NCI-H82 treated with DMSO at 0.1 percent for 48 hours (cell line): ENCODE results near the gene SMTNL2.
"Not testable (repeated sequence)": the region's sequence is repeated elsewhere in the genome, so short reads cannot be mapped to it uniquely, and the experiment has no call there.

Source experiments
- DNase-seq: peaks from one replicate; lab custom pipeline; 2025; ENCODE audit not compliant: unreplicated experiment; lab: John Stamatoyannopoulos, UW

SMTNL2 gene

DNA sequence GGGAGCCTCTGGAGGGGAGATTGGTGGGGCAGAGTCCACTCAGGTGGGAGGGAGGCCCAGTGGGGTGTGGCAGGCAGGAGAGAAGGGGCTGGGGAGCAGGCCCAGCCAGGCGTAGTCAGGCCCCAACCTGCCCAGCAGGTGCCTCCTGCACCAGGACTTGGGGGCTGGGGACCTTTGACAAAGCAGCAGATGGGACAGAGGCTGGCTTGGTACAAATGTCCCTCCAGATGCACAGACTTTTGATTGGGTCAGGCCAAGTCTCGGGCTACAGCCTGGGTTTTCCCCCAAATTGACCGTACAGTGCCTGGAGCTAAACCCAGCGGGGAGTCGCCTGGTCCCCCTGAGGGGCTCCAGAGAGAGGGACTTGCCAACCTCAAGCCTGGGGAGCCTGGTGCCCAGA is 24.4 kb upstream of the SMTNL2 start:
- DNase-seq = no peak

DNA sequence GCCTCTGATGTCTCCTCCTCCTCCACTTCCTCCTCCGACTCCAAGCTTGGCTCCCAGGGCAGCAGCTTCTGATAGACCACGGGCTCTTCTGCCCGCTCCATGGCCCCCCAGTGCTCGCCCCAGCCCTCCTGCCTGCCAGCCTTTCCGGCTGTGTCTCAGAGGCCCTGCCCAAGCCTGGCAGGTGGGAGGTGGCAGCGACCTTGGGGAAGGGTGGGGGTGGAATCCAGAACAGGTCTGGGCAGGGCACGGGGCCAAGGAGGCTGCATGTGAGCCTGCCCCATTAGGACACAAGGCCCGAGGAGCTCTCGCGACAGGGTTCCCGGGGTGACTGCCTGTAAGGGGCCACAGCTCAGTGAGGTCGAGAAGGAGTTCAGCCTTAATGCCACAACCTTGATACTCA is 23.9 kb upstream of the SMTNL2 start, which contains the start of gene GGT6:
TSS of gene GGT6 (minus strand) at position 157 of the 400 bp plus-strand sequence. CDS start at position 101, 56 bp downstream.
- no peak for DNase-seq

DNA sequence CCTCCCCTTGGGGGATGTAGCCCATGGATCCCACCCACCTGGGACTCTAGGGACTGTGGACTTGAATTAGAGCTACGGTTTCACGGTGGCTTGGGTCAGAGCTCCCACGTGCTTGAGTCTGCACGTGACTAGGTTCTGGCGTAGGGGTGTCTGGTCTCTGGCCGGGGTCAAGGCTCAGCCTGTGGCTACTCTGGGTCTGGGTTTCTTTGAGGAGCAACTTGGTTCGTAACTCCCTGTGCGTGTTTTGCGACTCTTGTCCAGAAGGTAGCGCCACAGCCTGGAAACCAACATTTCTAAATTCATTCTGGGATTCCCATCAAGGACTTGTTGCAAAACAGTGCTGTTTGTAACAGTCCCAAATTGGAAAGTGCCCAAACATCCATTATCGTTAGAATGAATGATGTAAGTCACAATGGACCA is 23.5 kb upstream of the SMTNL2 start:
- no peak for DNase-seq

DNA sequence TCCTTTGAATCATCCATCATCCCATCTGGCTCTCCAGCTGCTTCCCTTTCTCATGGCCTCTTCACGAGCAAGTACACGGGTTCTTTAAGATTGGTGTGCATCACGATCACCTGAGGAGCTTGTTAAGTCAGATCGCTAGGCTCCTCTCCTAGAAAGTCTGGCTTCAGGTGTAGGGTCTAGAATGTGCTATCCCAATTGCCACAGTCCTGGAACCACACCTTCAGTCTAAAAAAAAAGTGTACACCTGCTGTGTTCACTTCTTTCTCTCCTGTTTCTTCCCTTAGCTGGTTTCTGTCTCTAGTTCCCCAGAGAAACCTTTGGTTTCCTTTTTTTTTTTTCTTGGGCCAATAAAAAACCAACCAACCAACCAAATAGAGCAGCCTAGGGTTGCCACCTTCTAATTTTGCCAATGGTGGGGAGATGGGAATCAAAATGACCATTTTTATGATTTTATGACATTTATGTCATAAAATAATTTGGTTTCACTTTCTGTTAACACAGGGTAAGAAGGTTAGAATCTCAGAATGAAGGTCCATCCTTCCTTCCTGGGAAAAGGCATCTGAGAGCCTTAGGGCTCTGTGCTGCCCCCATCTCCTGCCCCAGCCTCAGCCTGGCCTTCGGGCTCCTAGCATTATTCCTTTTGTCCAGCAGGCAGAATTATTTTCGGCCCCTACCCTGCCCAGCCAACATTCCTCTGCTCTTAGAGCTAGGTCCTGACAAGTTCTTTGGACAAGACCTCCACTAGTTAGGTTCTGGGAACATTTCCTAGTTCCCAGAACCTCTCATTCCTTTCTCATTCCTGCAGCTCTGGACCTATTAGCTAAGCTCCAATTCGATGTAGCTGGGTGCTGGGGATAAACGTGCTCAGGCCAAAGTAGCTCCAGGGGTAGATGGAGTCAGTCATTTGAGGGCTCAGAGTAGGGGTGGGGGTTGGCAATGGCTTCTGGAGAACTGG is 22.0 kb upstream of the SMTNL2 start:
- DNase-seq = no peak

DNA sequence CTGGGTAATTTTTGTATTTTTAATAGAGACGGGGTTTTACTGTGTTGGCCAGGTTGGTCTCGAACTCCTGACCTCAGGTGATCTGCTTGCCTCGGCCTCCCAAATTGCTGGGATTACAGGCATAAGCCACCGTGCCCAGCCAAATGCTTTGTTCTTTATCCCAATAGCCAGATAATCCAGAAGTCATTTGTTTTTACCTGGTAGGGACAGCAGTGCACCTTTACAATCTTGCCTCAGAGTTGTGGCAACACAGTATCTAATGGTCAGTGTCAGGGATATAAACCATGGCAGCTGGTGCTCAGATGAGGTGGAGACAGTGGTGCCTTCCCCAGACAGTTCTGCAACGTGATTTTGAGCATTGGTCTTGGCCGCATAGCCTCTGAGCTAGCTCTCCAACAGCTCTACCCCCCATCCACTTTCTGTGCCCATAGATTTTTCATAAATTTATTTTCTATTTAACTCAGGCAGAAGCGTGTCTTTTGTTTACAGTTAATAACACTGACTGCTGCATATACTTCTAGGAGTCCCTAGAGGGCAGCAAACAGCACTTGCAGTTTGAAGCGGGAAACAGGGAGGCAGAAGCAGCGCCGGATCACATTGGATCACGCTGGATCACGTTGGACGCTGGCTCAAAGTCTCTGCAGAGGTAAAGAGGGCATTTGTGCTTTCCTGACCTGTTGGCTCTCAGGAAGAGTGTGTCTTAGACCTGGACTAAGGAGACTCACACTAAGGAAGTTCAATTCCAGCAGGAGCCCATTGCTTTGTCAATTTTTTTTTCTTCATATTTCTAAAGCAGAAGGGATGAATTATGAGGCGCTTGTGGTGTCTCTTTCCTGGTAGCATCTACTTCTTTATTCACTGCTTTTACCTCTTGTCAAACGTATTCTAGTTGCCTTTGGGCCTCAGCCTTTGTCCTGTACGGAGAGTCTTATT is 18.9 kb upstream of the SMTNL2 start:
- peak; percentile 79 for DNase-seq

DNA sequence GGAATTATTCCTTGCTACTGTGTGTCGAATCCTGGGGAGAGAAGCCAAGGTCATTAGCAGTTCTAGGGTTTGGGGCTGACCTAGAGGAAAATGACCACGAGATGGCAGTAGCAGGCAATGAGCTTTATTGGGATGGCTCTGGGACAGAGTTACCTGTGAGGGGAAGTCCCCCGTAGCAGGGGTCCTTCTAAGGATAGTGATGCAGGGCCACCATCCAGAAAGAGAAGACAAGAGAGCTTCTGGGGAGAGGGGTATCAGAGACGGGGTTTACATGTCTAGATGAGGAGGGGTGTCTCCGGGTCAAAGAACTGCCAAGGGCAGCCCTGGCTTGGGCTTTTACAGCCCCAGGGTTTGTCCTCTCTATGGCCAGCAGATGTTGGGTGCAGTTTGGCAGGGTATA is 17.5 kb upstream of the SMTNL2 start:
- peak; percentile 73 for DNase-seq

DNA sequence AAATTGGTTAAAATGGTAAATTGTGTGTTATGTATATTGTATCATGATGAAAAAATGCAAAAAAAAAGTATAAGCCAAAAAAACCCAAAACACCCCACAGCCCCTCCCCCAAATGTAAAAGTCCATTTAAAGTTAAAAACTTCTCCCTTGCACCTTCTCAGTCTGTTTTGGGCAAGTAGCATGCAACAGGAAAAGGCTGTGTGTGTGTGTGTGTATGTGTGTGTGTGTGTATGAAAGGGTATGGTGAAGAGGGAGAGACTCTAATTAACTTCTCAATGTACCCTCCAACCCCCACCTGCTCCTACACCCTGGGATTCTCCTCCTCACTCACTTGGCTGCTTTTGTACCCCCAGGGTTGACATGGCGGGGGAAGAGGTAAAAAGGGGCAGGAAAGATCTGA is 14.7 kb upstream of the SMTNL2 start:
- no peak for DNase-seq

DNA sequence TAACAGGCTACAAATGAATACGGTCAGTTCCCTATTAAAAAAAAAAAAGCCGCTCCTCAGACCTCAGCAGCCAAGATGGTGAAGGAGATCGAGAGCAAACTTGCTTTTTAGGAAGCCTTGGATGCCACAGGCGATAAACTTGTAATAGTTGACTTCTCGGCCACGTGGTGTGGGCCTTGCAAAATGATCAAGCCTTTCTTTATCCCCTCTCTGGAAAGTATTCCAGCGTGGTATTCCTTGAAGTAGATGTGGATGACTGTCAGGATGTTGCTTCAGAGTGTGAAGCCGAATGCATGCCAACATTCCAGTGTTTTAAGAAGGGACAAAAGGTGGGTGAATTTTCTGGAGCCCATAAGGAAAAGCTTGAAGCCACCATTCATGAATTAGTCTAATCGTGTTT is 12.2 kb upstream of the SMTNL2 start:
- DNase-seq = no peak

DNA sequence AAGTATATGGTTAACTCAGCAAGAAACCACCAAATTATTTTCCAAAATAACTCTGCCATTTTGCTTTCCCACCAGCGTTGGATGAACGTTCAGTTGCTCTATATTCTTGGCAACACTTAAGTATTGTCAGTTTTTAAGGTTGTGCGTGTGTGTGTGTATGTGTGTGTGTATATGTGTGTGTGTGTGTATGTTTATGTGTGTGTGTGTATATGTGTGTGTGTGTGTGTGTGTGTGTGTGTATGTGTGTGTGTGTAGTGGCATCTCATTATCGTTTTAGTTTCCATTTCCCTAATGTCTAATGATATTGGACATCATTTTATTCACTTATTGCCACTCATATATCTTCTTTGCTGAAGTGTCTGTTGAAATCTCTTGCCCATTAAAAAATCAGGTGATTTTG is 11.2 kb upstream of the SMTNL2 start:
- no peak for DNase-seq

DNA sequence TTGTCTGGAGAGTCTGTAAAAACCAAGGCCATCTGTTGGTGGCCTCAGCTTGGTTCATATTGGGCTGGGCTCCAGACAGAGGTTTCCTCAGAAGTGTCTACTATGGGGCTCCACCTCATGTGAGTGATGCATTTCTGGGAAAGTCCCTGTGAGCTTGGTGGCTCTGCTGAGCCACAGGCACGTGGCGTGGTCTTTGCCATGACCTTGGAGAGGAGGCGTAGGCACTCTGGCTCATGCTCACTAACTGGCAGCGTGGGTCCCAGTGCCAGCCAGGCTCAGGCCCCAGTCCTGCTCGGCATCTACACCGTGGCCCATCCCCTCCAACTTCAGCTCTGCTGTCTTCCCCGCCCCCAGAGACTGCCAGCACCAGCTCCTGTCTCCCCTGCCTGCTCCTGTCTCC is 10.7 kb upstream of the SMTNL2 start:
- no peak for DNase-seq

DNA sequence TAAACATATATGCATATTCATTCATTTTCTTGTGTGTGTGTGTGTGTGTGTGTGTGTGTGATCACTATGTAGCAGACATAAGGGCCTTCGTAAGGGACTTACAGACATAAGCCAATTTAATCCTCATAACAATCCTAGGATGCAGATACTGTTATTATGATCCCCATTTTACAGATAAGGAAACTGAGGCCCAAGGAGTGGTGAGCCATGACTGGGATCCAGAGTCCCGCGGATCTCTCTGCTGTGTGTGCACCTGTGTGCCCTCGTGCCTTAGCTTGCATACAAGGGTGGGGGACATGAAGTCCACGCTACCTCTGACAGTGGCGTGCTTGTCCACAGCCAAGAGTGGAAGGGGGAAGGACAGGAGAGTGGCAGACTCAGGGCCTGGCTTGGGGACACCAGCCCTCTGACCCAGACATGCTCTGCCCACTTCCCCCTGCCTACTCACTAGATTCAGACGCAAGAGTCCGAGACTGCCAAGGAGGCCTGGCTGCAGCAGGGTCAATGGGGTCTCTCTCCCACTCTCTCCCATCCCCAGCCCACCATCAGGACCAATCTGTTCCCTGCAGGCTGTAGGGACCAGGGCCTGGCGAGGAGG is 9.8 kb upstream of the SMTNL2 start:
- no peak for DNase-seq

DNA sequence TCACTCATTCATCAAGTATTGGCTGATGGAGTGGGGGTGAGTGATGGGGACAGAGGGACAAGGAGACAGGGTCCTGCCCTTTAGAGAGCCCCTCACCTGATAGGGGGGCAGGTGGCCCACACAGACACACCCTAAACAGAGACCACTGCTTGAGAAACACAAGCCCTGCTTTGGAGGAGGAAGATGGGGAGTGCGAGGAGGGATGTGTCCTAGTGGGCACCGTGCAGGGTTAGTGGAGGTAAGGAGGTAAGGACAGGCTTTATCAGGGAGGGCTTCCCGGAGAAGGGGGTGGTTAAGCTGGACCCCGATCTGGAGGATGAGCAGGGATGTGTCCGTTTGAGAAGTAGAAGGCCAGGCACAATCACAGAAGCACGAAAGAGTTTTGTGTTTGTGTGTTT is 8.2 kb upstream of the SMTNL2 start:
- DNase-seq = no peak

DNA sequence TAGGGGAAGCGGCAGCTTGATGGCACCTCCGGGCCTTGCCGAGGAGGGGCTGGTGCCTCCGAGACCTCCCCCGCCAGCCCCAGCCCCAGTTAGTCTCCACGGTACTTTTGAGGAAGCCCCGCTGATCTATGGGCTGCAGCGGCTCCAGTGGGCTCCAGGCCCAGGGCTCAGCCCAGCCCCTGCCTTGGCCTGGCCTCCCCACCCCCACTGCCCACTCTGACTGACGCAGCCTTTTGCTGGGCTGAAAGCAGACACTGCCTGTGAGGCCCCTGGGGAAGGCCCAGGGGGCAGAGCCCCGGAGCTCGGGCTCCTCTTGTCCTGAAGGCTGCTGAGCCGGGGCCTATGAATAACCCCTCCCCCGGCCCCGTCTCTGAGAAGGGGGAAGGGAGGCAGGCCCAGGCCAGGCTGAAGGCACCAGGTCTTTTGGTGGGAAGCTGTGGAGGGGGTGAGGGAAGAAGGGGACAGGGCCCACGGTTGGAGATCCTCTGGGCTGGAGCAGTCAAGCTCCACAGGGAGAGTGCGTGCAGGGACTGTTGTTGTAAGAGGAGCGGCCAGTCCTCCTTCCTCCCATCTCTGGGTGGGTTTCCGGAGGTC is 7.5 kb upstream of the SMTNL2 start:
- DNase-seq = no peak

DNA sequence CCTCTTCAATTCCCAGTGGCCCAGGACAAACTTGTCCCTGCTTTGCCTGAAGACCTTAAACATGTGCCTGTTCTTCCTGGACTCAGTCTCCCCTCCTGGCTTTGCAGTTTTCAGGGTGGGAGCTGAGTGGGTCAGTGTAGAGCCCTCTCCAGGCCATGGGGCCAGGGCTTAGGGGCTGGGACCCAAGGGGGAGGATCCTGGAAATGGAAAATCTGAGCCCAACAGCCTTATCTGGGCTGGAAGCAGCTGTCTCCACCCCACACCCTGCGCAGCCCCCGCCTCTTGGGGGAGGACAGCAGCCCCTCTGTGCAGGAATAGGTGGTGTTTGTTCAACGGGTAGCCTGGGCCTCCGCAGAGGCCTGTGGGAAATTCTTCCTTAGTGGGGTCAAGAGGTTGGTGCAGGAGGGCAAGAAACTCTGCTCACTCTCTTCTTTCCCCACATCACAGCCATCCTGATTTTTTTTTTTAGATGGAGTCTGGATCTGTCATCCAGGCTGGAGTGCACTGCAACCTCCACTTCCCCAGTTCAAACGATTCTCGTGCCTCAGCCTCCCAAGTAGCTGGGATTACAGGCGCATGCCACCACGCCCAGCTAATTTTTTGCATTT is 6.8 kb upstream of the SMTNL2 start:
- no peak for DNase-seq

DNA sequence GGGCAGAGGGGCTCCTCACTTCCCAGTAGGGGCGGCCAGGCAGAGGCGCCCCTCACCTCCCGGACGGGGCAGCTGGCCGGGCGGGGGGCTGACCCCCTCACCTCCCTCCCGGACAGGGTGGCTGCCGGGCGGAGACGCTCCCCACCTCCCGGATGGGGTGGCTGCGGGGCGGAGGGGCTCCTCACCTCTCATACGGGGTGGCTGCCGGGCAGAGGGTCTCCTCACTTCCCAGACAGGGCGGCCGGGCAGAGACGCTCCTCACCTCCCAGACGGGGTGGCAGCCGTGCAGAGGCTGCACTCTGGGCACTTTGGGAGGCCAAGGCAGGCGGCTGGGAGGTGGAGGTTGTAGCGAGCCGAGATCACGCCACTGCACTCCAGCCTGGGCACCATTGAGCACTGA is 6.0 kb upstream of the SMTNL2 start:
- not testable (repeated sequence) for DNase-seq

DNA sequence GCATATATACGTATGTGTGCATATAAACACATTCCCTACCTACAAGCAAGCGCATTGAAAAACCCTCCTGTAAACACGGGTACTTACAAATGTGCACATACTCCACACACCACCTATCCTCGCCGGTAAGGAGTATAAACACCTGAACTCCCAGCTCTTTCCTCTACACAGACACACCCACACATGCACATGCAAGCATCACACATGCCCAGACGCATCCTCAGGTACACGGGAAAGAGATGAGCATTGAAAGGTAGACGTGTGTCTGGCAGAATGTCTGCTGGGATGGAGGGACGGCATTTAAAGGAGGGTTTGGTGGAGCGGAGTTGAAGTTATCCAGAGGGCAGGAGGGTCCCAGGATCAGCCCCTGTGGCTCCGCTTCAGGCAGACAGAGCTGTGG is 4.7 kb upstream of the SMTNL2 start:
- DNase-seq = no peak

DNA sequence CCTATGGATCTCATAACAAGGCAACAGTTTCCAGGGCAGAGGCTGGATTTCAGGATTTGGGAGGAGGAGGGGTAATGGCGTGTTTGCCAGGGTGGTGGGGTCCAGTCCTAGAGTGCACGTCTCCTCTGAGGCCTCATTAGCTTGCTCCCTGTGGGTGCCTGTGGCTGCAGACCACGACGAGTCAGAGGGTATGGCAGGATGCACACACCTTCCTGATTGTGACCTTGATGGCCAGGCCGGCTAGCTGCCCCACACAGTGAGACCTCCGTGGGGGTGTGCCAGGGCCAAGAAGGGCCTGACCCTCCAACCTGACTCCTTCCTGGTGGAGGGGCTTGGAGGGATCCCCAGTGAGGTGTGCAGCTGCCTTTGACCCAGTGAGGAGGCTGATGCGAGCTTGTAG is 4.0 kb upstream of the SMTNL2 start:
- DNase-seq = no peak

DNA sequence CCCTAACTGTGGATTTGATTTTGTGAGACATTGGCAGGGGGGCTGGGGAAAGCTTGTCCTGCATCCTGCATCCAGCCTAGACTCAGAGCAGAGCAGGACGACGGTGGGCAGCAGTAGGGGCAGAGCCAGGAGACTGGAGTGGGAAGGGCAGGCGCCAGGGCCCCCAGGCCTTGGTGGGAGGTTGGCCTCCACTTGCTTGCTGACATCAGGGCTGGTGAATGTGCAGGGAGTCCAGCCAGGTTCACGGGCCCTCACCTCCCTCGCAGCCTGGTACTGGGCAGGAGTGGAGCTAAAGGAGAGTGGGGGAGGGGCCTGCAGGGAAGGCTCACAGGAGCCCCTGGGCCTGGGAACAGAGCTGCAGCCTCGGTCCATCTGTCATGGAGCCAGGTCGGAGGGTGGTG is 2.2 kb upstream of the SMTNL2 start:
- no peak for DNase-seq

DNA sequence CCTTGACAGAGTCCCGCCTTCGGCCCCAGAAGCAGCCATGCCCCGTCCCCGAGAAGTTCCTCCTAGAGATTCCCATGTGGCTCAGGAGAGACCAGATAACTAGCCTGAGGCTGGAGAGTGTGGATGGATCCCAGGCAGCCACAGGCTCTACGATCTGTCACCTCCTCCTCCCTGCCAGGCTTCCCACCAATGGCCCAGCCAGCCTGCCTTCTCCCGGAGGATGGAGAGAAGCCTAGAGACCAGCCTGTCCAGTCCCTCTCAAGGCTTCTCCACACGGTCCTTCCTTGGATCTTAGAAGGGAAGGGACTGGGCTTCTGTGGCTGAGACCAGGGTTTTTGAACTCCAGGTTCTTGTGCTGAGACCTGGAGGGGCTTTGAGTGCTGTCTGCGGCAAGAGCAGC is 1.6 kb upstream of the SMTNL2 start:
- DNase-seq = no peak

DNA sequence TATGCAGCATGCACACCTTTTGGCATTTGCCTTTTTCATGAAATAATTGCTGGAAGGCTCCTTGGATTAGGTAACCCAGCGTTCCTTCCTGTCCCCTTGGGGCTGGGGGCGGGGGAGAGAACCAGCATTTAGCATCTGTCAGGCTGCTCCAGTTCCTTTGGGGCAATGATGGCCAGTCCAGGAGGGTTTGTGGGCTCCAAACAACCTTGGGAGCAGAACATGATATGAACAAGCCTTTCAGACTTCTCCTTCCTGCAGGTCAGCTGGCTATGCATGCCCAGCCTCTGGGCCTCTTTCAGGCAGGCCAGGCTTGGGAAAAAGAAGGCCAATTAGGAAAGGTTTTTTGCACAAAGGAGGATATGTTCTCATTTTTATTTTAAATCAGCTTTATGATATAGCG is 1.1 kb upstream of the SMTNL2 start:
- no peak for DNase-seq

DNA sequence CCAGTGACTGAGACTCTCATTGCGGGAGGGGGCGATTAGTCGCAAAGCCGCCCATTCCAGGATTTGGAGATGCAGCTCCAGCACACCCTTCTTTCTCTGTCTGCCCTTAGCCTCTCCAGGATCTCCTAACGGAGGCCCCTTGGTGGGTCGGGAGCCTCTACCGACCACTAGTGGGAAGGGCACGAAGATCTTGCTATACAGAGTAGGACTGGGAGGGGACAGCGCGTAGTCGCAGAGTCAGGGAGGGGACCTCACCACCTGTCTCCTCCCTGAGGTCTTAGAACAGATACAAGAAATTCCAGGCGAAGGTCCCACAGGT is 588 bp upstream of the SMTNL2 start:
- DNase-seq = peak; percentile 33
